ENCODE data around the gene SIDT1.

SIDT1 gene

DNA sequence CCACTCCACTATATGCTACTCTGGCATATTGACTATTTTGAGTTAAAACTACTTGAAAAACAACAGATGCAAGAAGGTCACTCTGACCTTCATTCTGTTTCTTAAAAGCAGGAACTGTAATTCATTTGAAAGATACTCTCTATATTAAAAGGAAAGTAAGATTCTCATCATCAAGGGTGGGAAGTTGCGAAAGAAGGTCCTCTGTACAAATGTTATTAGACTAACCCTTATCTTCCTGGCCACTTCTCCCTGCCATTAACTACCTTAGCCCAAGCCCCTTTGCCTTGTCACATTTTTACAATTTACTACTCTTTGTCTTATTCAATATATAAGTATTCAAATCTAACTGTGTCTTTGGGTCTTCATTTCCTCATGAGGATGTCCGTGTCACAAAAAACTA, 16.1 kb downstream of the SIDT1 start:
- no peak for DNase-seq

DNA sequence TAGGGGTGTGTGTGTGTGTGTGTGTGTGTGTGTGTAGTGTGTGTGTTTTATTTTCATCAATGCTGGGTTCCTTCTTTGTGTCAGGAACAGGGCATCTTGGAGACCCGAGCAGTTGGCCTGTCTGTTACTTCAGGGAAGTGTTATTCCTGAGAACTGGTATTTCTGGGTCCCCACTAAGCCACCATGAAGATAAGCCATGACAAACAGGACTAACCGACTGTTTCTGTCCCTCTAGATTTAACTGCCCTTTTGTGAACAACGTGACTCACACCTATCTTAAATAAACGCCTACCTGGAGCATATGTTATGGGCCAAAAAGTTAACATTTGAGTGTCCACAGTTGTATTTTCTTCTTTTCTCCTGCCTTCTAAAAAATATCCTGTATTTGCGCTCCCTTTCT, 19.5 kb downstream of the SIDT1 start:
- DNase-seq, result no peak

DNA sequence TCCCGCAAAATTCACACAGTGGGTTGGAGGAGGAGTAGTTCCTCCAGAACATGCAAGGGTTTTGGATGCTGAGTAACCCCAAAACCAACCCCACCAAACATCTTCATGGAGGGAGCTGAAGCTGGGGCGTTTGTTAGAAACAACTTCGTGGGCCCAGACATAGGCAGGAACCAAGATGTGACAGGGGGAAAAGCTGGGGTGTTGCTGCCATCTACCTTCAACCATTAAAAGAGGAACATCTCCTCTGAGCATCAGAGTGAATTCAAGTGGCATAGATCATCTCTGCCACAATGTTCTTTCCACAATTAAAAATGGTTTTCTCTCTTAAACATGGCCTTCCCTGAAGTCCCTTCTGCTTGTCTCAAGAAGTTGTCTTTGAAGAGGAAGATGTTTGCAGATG, 20.5 kb downstream of the SIDT1 start:
- DNase-seq, result no peak

- no peak for DNase-seq
Measured at GRCh38 chr3:113555138-113555537, 22.8 kb downstream of the SIDT1 start.

DNA sequence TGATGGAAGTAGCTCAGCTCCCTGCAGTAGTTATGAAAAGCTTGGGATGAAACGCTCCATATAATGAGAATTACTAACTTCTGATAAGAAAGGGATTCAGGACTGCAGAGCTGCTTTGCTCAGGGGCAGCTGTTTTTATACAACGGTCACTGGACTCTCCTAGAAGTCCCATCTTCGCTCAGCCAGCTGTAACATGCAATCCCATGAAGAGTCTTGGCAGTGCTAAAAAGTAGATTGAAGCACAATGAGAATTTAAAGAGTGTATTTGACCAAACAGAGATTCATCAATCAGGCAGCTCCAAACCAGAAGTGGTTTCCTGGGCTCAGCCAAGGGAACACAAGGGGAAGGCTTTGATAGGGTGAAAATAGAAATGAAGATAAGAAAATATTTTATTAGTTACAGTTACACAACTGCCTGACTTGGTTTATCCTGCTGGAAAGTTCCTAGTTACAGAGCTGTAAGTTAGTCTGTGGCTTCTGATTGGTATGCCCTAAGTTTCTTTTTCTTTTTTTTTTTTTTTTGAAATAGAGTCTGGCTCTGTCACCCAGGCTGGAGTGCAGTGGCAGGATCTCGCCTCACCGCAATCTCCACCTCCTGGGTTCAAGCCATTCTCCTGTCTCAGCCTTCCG, 24.1 kb downstream of the SIDT1 start:
- no peak for DNase-seq

GRCh38 chr3:113556946-113557335, 24.6 kb downstream of the SIDT1 start:
- no peak for DNase-seq

DNA sequence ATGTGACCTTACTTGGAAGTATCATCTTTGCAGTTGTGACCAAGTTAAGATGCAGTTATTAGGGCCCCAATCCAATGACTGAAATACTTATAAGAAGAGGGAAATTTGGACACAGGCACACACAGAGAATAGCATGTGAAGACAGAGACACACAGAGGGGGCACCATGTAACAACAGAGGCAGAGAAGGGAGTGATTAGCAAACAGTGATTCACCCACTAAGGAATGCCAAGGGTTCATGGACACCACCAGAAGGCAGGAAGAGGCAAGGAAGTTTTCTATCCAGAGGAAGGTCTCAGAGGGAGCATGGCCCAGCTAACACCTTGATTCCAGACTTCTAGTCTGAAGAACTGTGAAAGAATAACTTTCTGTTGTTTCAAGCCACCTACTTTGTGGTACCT, 25.0 kb downstream of the SIDT1 start:
- no peak for DNase-seq

GRCh38 chr3:113559009-113559408, 26.7 kb downstream of the SIDT1 start:
- no peak for DNase-seq

DNA sequence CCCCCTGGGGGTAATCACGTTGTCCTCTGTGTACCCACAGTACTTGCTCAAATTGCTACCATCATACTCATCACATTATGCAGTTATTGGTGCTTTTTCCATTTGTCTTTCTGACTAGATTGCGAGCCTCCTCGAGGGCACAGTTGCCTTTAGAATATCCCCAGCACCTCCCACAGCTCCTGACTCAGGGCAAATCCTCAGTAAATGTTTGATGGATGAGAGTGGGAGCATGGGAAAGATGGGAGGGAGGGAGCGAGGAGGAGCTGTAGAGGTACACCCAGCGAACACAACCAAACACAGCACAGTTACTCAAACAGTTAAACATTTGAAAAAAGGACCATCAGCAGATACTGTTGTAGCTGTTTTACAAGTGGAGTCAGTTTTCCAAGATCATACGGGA, 27.9 kb downstream of the SIDT1 start:
- DNase-seq, result no peak

- no peak for DNase-seq
Measured at GRCh38 chr3:113560831-113561623, 28.7 kb downstream of the SIDT1 start.

- DNase-seq, result no peak
Measured at GRCh38 chr3:113565555-113565954, 33.2 kb downstream of the SIDT1 start.

GRCh38 chr3:113570158-113570557, 37.8 kb downstream of the SIDT1 start:
- no peak for DNase-seq

DNA sequence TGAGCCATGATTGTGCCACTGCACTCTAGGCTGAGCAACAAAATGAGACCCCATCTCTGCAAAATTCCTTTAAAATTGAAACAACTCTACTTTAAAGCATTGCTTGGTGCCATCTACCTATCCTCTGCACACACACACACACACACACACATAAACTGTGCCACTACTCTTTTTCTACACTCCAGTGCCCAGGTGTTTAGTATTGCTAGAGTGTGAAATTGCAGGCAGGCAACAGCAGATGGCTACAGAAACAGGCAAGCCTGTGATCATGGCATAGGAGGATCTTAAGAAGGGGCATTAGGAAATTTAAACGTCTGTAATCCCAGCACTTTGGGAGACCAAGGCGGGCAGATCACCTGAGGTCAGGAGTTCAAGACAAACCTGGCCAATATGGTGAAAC, 39.0 kb downstream of the SIDT1 start:
- no peak for DNase-seq

DNA sequence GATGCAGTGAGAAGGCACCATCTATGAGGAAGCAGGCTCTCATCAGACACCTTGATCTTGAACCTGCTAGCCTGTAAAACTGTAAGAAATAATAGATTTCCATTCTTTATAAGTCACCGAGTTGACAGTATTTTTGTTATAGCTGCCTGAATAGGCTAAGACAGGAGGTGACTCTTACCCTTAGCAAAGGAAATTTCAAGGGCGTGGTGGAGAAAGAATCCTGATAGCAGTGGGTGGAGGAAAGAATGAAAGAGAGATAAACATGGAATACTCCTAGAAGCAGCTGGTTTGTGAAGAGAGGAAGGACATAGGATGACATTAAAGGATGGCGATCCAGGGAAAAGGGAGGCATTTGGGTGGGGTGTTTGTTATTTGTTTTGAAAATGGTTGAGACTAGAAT, 41.4 kb downstream of the SIDT1 start:
- DNase-seq, result no peak

DNA sequence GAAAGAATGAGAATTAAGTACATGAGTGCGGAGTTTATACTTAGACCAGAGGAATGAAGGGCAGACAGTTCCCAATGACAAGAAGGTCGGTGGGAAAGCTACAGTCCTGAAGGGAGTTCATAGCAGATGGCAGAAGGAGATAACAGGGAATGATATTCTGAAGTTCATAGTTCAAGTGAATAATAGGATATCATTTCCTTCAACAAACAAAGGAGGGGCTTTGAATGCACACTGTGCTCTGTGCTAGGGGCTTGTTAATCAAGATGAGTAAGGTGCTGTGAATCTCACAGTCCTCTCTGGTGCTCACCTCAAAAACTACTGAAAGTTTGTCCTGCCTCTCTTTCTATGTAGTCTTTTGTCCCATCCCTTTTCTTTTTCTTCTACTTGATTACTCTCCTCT, 41.9 kb downstream of the SIDT1 start:
- no peak for DNase-seq

DNA sequence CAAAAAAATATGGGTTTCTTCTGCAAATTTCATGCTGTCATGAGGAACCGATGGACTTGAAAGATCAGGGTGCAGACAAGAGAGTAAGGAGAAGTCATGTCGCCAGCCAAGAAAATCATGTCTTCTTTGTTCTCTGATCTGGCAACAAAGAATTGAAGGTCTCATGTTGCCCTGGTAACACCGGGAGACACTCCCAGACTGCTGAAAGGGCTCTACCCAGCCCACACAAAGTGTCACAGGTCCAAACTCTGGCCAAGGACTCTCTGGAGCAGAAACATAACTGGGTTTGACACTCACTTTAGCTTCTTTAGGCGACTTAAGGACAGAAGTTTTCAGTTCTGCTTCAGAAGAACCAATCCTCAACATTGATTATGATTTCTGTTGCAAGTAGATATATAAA, 42.9 kb downstream of the SIDT1 start:
- DNase-seq, result no peak

GRCh38 chr3:113585228-113585627, 52.9 kb downstream of the SIDT1 start:
- no peak for DNase-seq

GRCh38 chr3:113585720-113586119, 53.4 kb downstream of the SIDT1 start:
- DNase-seq, result no peak

DNA sequence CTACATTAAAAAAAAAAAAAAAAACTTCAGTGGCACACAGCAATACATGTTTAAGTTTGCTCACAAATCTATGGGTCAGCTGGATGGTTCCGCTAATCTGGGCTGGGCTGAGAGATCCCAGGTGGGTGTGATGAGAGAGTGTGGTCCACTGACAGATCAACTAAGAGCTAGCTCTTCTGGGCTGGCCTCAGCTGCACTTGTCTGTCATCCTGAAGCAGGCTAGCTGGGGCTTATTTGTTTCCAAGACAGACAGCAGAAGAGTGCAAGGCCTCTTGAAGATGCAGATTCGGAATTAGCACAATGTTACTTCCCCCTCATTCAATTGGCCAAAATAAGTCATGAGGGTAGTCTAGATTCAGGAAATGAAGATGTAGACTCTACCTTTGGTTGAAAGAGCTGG, 56.5 kb downstream of the SIDT1 start:
- DNase-seq, result no peak

- no peak for DNase-seq
Measured at GRCh38 chr3:113589971-113590370, 57.6 kb downstream of the SIDT1 start.

- no peak for DNase-seq
Measured at GRCh38 chr3:113590983-113591382, 58.6 kb downstream of the SIDT1 start.

DNA sequence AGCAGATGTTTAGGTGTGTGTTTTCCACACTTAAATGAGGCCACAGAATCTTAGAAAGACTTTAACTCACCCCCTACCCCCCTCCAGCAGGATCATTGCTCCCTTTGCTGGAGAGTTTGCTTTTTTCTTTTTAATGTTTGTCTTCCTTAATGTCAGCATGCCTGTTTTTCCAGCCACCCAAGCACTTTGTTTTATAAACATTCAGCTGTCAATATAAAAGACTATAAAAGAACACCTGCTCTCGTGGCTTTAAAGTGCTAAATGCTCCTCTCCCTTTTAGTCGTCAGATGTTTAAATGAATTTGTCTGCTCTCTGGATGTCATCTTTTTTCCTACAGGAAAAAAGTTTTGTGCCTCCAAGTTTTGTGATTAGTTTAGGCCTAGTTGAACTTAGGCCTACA, 61.7 kb downstream of the SIDT1 start:
- DNase-seq, result no peak

DNA sequence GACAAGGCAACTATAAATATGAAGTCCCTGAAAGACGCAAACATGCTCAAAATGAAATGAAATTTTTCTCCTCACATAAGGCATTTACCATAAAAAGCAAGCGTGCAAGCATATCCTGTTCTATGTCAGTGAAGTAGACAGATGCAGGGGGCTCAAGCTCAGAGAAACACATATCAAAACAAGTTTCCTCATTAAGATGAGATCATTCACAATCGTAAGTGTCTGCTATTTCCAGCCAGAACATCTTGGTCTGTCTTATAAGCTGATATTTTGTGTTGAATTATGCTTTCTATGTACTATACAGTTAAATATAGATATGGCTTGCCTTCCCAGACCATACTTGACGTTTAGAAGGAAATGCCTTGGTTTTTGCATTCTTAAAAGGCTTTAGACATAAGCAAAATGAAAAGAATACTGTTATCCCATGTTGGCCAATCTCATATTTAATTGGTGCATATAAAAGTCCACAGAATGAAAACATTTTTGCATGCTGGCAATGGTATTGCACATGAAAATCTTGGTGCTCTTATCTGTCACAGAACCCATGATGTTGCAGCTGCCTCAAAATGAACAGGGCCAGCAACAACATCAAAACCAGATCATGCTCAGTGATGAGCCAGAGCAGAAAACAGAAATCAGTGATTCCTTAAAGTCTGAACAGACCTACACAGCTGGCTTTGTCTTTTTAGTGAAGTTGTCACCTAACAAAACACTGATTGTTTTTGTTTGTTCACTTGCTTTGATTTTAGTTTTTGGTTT, 65.4 kb downstream of the SIDT1 start:
- DNase-seq, result no peak

Data from stimulated activated CD8-positive, alpha-beta memory T cell treated with anti-CD3 and anti-CD28 coated beads, Interleukin-4, amount 100 ng/mL, for 48 hours (primary cell).